ENCODE data around the gene RCAN1. TPM values are rescaled to one million over a fixed set of nuclear protein-coding genes. Genes with fewer than 3 reads are reported as not detected.

The RCAN1 gene
- total and polyA plus RNA-seq, 2 of the 4 experiments (the other 2 are of a cell fraction) = 53.5 to 175 TPM

DNA sequence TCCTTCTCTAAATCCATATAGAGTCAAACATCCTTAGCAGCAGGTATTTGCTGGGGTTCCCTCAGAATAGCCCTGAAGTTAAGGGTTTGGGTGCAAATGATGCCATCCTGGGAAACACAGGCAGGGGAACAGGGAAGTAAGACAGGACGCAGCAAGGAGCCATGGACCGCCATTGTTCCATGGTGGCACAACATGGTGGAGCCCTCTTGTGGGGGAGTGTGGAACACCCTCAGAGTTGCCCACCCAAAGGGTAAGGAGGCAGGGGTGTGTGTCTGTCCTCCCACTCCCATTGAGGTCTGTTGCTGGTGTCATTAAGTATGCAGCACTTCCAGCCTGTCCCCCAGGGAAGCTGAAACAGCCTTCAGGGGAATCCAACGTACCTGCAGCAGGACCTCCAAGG is 20.4 kb upstream of the RCAN1 start:
- WGBS, 2 experiments (ENCODE audit: extremely low coverage in 2 of 2, insufficient read length in 1 of 2) = 67% methylated on average over 1 of the region's 3 CpGs; no CpG with 5 or more reads in 1 of the 2 experiments
- BruUV-seq (replicated peaks) = no TSS peak
- dilution Hi-C loops (cut with HindIII; ENCODE audit: low sequenced_read_pairs, unreplicated experiment) = no loop called here
- Histone ChIP-seq H3K36me3 (ENCODE audit: control insufficient read depth, insufficient read depth, low read length) (no peaks in the 10 kb centered on the region), H3K27ac (ENCODE audit: insufficient read depth, low read length) (no peak overlapping the region), H3K4me2 (ENCODE audit: low read depth, low read length) (no peak overlapping the region), H2BK120ac (ENCODE audit: low read depth, low read length) (no peak overlapping the region), H2AK9ac (replicated peaks; ENCODE audit: low read depth, low read length, poor library complexity) (no peak overlapping the region), H4K91ac (ENCODE audit: insufficient read depth, low read depth, low read length) (no peak overlapping the region), H2BK20ac (ENCODE audit: low read depth, low read length) (no peak overlapping the region), H3K18ac (ENCODE audit: low read depth, low read length) (no peak overlapping the region), H3K23ac (ENCODE audit: low read depth, low read length) (no peak overlapping the region), H3K56ac (ENCODE audit: extremely low read depth, insufficient read depth, low read length) (no peak overlapping the region), H3K4me3 (ENCODE audit: insufficient read depth, low read depth, low read length) (no peak overlapping the region), H4K20me1 (ENCODE audit: insufficient read depth, low read length) (no peaks in the 10 kb centered on the region; the same call in 1 of the 2 replicates), H3K9ac (ENCODE audit: low read depth, low read length) (no peak overlapping the region), H3K9me1 (ENCODE audit: insufficient read depth, low read length) (no peaks in the 10 kb centered on the region), H2BK15ac (ENCODE audit: low read depth, low read length) (no peak overlapping the region), H3K4me1 (ENCODE audit: control insufficient read depth, insufficient read depth, low read length) (no peaks in the 10 kb centered on the region), H4K8ac (ENCODE audit: low read depth in 2 of 2, low read length in 2 of 2) (no peak overlapping the region), H2AFZ (replicated peaks; ENCODE audit: low read length, poor library complexity) (no peak overlapping the region), H3K4ac (ENCODE audit: low read depth, low read length) (no peak overlapping the region), H3K9me3 (ENCODE audit: control insufficient read depth, insufficient read depth, low read length) (0 out of 2 replicates have a peak, but pooled peaks cover 2% of the 10 kb centered on the region), H3K14ac (replicated peaks; ENCODE audit: low read depth, low read length) (no peak overlapping the region), H4K5ac (ENCODE audit: low read depth, low read length) (no peak overlapping the region), H3K27me3 (ENCODE audit: control insufficient read depth, insufficient read depth, low read length) (peaks cover 52% of the 10 kb centered on the region), H2BK5ac (ENCODE audit: low read depth, low read length, poor library complexity, severe bottlenecking) (no peak overlapping the region), H2AK5ac (ENCODE audit: low read depth, low read length) (no peak overlapping the region), H3K79me1 (ENCODE audit: low read depth in 1 of 2, low read length in 2 of 2) (no peaks in the 10 kb centered on the region)
- in situ Hi-C loops (cut with MboI; ENCODE audit: low sequenced_read_pairs) = no loop called here
- intact Hi-C loops (cut with micrococcal nuclease) = no loop called here
- no peak for ATAC-seq (ENCODE audit: low read depth)
- DNase-seq = no peak
- ChIA-PET POLR2A (ENCODE audit: unreplicated experiment) (no interaction called here), CTCF (no interaction called here)
- TF ChIP-seq ELK1 (IDR thresholded peaks at IDR 0.05; ENCODE audit: borderline replicate concordance, low read depth, low read length) (no peak), NFE2L2 (IDR thresholded peaks at IDR 0.05; ENCODE audit: low read depth, low read length) (no peak), SMC3 (IDR thresholded peaks at IDR 0.05; ENCODE audit: low read depth, low read length) (no peak)
- TF ChIP-seq, protein P1, sequence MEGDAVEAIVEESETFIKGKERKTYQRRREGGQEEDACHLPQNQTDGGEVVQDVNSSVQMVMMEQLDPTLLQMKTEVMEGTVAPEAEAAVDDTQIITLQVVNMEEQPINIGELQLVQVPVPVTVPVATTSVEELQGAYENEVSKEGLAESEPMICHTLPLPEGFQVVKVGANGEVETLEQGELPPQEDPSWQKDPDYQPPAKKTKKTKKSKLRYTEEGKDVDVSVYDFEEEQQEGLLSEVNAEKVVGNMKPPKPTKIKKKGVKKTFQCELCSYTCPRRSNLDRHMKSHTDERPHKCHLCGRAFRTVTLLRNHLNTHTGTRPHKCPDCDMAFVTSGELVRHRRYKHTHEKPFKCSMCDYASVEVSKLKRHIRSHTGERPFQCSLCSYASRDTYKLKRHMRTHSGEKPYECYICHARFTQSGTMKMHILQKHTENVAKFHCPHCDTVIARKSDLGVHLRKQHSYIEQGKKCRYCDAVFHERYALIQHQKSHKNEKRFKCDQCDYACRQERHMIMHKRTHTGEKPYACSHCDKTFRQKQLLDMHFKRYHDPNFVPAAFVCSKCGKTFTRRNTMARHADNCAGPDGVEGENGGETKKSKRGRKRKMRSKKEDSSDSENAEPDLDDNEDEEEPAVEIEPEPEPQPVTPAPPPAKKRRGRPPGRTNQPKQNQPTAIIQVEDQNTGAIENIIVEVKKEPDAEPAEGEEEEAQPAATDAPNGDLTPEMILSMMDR (conservative IDR thresholded peaks at IDR 0.05; ENCODE audit: low read depth, low read length) = 0 out of 2 replicates have a peak, but pooled peaks have one; percentile 18

Data from IMR-90 (cell line).